HepG2 (cell line): ENCODE results near the gene TBX21. TPM values are rescaled to one million over a fixed set of nuclear protein-coding genes. Genes with fewer than 3 reads are reported as not detected.
A peak's percentile ranks its signal among the peaks of the same experiment; 100 is the strongest.

Source experiments
- ARID4A ChIP-seq: sonication (generic); formaldehyde crosslinking; IDR thresholded peaks from 2 replicates; pipeline ENCODE4 v1.5.0; 2020; ENCODE audit warnings: mild to moderate bottlenecking, missing genetic modification reagents, borderline replicate concordance
- ELF3 ChIP-seq: IDR thresholded peaks from 2 replicates; pipeline ENCODE4 v1.6.1; 2016; ENCODE audit warnings: missing genetic modification reagents, missing compliant biosample characterization
- FIP1L1 ChIP-seq: fragments of 200-400 bp; formaldehyde crosslinking; IDR thresholded peaks from 2 replicates; pipeline ENCODE4 v1.6.1; 2018; ENCODE audit warnings: low read depth, mild to moderate bottlenecking, low read length, moderate library complexity, borderline replicate concordance; ENCODE audit not compliant: insufficient read depth
- MEIS2 ChIP-seq: sonication (generic); formaldehyde crosslinking; IDR thresholded peaks from 2 replicates; pipeline ENCODE4 v1.9.0; 2021; ENCODE audit warnings: mild to moderate bottlenecking, missing genetic modification reagents
- POGK ChIP-seq: sonication (generic); formaldehyde crosslinking; conservative IDR thresholded peaks from 2 replicates; pipeline ENCODE4 v1.8.0; 2022; ENCODE audit warnings: mild to moderate bottlenecking, moderate library complexity, missing genetic modification reagents
- RFXAP ChIP-seq: sonication (generic); formaldehyde crosslinking; IDR thresholded peaks from 2 replicates; pipeline ENCODE4 v1.4.0; 2020; ENCODE audit warnings: missing genetic modification reagents, borderline replicate concordance
- SMAD1 ChIP-seq: sonication (generic); formaldehyde crosslinking; IDR thresholded peaks from 2 replicates; pipeline ENCODE4 v1.4.0; 2020; ENCODE audit warnings: missing genetic modification reagents, low read depth, mild to moderate bottlenecking, borderline replicate concordance
- TFAP4 ChIP-seq: sonication (generic); IDR thresholded peaks from 2 replicates; pipeline ENCODE4 v1.6.1; 2016; ENCODE audit warnings: low read depth, borderline replicate concordance
- YEATS4 ChIP-seq: sonication (generic); formaldehyde crosslinking; IDR thresholded peaks from 2 replicates; pipeline ENCODE4 v1.4.0; 2020; ENCODE audit warnings: missing genetic modification reagents, borderline replicate concordance
- ZNF543 ChIP-seq: sonication (generic); formaldehyde crosslinking; IDR thresholded peaks from 2 replicates; pipeline ENCODE4 v1.4.0; 2020; ENCODE audit warnings: mild to moderate bottlenecking, missing genetic modification reagents
- ZNF670 ChIP-seq: sonication (generic); formaldehyde crosslinking; IDR thresholded peaks from 2 replicates; pipeline ENCODE4 v1.8.0; 2022; ENCODE audit warnings: mild to moderate bottlenecking, missing genetic modification reagents, borderline replicate concordance
- ZNF687 ChIP-seq: sonication (generic); formaldehyde crosslinking; IDR thresholded peaks from 2 replicates; pipeline ENCODE4 v1.5.1; 2020; ENCODE audit warnings: mild to moderate bottlenecking, missing genetic modification reagents, moderate library complexity
- ZNF740 ChIP-seq: sonication (generic); formaldehyde crosslinking; IDR thresholded peaks from 2 replicates; pipeline ENCODE4 v1.4.0; 2020; ENCODE audit warnings: missing genetic modification reagents
- ZNF749 ChIP-seq: sonication (generic); formaldehyde crosslinking; IDR thresholded peaks from 2 replicates; pipeline ENCODE4 v1.8.0; 2022; ENCODE audit warnings: mild to moderate bottlenecking, missing genetic modification reagents, moderate library complexity, borderline replicate concordance
- polyA plus RNA-seq, 8 experiments: library from polyadenylated mRNA; depleted of rRNA in 3 of 8; stranded (reverse) in 7 of 8; unstranded in 1 of 8; fragments of >200 nt; fragmentation: Illumina TruSeq in 4 of 8; extraction: Trizol in 4 of 8; gene quantifications; 2 replicates each; pipeline versions ENCODE4 v1.2.1 to v1.2.3, GENCODE V29; 2011 to 2016; ENCODE audit warnings: low read depth in 4 of 8, missing spikeins in 1 of 8, mixed read lengths in 1 of 8; ENCODE audit not compliant: insufficient read depth in 1 of 8
- total RNA-seq, 5 experiments: library from RNA; depleted of rRNA; stranded (reverse); fragments of >200 nt; fragmentation: Illumina TruSeq; extraction: Trizol; gene quantifications; 2 replicates each; pipeline ENCODE4 v1.2.3, GENCODE V29; 2016; ENCODE audit warnings: low read depth in 1 of 5

The TBX21 gene
- total and polyA plus RNA-seq, 2 of the 13 experiments (the other 11 are each of a cell fraction or from before 2014, with no cell fraction given) = not detected

- TF ChIP-seq POGK (CRISPR knock-in tag) (no peak; the same call in 1 of the 2 replicates), ZNF543 (CRISPR knock-in tag) (no peak), YEATS4 (no peak), FIP1L1 (no peak), RFXAP (CRISPR knock-in tag) (0 out of 2 replicates have a peak, but pooled peaks have one; percentile 29), ZNF740 (peak; percentile 96), TFAP4 (no peak), ZNF670 (CRISPR knock-in tag) (no peak), SMAD1 (0 out of 2 replicates have a peak, but pooled peaks have one; percentile 14), ZNF687 (CRISPR knock-in tag) (peak; percentile 52), ZNF749 (0 out of 2 replicates have a peak, but pooled peaks have one; percentile 21), ELF3 (CRISPR knock-in tag) (no peak), ARID4A (CRISPR knock-in tag) (peak; percentile 35; the same call in 1 of the 2 replicates), MEIS2 (CRISPR knock-in tag) (no peak)
These were observed at the start of gene TBX21 (continued) for GRCh38 chr17:47733047-47733673.
